Memory B cell (primary cell): Measurements from ENCODE around the gene SLBP.

Experiments used
- ATAC-seq: fragments of 150-1000 bp; cut with Tn5 transposase; 2 replicates; pipeline ENCODE4 v1.10.0; 2021; ENCODE audit warnings: low read depth, mild to moderate bottlenecking, moderate library complexity
- DNase-seq, 2 donors: peaks; one replicate each; pipeline ENCODE4 v3.0.0; 2022; ENCODE audit warnings: low spot score in 2 of 2
- H3K27ac Mint-ChIP-seq: one replicate; pipeline ENCODE4 v1.8.0; 2022; ENCODE audit warnings: mild to moderate bottlenecking, moderate library complexity, mixed read lengths
- H3K27me3 Mint-ChIP-seq: one replicate; pipeline ENCODE4 v1.8.0; 2022; ENCODE audit warnings: mixed read lengths
- H3K36me3 Mint-ChIP-seq: one replicate; pipeline ENCODE4 v1.8.0; 2022; ENCODE audit warnings: mild to moderate bottlenecking, mixed read lengths
- H3K4me1 Mint-ChIP-seq: one replicate; pipeline ENCODE4 v1.8.0; 2022; ENCODE audit warnings: mixed read lengths
- H3K4me3 Mint-ChIP-seq: one replicate; pipeline ENCODE4 v1.8.0; 2022; ENCODE audit warnings: mild to moderate bottlenecking, moderate library complexity, mixed read lengths
- H3K9me3 Mint-ChIP-seq: one replicate; pipeline ENCODE4 v1.8.0; 2022; ENCODE audit warnings: mixed read lengths

The SLBP gene

DNA sequence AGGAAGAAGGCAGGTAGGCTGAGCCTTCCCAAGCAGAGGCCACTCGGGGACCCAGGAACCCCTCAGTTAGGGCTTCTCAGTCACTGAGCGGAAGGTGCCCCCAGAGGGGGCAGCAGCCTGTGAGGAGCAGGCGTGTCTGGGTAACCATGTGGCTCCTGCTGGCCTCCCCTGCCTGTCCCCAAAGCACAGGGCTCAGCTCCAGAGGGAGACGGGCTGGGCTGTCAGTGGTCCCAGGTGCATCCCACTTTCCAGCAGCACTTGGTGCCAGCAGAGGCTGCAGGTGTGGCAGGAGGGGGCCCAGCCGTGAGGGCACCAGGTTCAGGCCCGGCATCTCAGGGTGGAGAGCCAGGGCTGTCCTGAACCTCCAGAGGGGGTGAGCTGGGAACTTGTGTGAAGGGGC lies 31.9 kb upstream of the SLBP start:
- ATAC-seq, result no peak
- Mint-ChIP-seq H3K27me3 (no peaks in the 10 kb centered on the region), H3K27ac (no peak overlapping the region), H3K4me1 (no peaks in the 10 kb centered on the region), H3K9me3 (no peaks in the 10 kb centered on the region), H3K36me3 (peaks cover 9% of the 10 kb centered on the region), H3K4me3 (no peak overlapping the region)
- no peak for DNase-seq

GRCh38 chr4:1743551-1743950 lies 31.4 kb upstream of the SLBP start:
- DNase-seq (no peak), ATAC-seq (no peak)
- H3K4me3 Mint-ChIP-seq, result no peak overlapping the region
- H3K36me3 Mint-ChIP-seq, result peaks cover 13% of the 10 kb centered on the region
- no peaks in the 10 kb centered on the region for H3K27me3 Mint-ChIP-seq
- no peak overlapping the region for H3K27ac Mint-ChIP-seq
- peaks cover 3% of the 10 kb centered on the region for H3K9me3 Mint-ChIP-seq
- no peaks in the 10 kb centered on the region for H3K4me1 Mint-ChIP-seq

DNA sequence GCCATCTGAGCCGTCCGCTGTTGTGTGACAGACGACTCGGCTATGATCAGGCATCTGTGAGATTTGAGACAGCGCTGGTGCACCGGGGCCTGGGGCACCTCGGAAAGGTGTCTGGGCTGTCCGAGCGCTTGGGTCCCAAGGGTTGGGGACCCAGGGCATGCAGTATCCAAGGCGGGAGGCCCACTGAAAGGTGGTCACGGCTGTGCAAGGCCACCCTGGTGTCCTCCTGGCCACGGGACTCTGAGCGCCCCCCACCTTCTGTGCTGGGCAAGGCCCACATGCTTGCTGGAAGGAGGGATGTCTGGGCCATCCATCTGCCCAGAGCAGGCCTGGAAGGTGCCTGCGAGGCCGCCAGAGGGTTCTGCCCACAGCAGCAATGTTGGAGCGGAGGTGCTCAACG lies 29.1 kb upstream of the SLBP start:
- Mint-ChIP-seq H3K36me3 (peaks cover 30% of the 10 kb centered on the region), H3K4me3 (no peak overlapping the region), H3K9me3 (peaks cover 3% of the 10 kb centered on the region), H3K27ac (no peak overlapping the region), H3K27me3 (no peaks in the 10 kb centered on the region), H3K4me1 (no peaks in the 10 kb centered on the region)
- ATAC-seq, result no peak
- DNase-seq, result no peak

GRCh38 chr4:1740021-1740545 lies 28.0 kb upstream of the SLBP start:
- Mint-ChIP-seq H3K4me3 (no peak overlapping the region), H3K9me3 (peaks cover 3% of the 10 kb centered on the region), H3K36me3 (peaks cover 30% of the 10 kb centered on the region), H3K27ac (no peak overlapping the region), H3K4me1 (no peaks in the 10 kb centered on the region), H3K27me3 (no peaks in the 10 kb centered on the region)
- DNase-seq (no peak), ATAC-seq (no peak)

DNA sequence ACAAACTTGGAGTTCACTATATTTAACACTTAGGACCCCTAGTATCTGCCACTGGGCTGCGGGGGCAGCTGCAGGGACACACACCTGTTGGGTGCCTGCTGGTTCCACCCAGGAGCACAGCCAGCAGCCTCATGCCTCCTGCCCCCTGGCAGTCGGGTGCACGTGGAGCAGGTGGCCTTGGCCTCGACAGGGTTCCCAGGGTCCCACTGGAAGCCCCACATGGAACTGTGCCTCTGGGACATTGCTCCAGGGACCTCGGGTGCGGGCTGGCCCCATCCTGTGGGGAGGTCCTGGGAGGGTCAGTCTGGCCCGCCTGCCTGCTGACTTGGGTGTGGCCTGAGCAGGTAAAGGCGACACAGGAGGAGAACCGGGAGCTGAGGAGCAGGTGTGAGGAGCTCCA lies 27.2 kb upstream of the SLBP start:
- ATAC-seq, result no peak
- Mint-ChIP-seq H3K4me3 (no peak overlapping the region), H3K36me3 (peaks cover 29% of the 10 kb centered on the region)

GRCh38 chr4:1738410-1738809 lies 26.3 kb upstream of the SLBP start:
- H3K4me1 Mint-ChIP-seq, result no peaks in the 10 kb centered on the region
- DNase-seq (no peak), ATAC-seq (no peak)
- peaks cover 24% of the 10 kb centered on the region for H3K36me3 Mint-ChIP-seq
- H3K27me3 Mint-ChIP-seq, result no peaks in the 10 kb centered on the region
- H3K9me3 Mint-ChIP-seq, result peaks cover 3% of the 10 kb centered on the region
- no peak overlapping the region for H3K4me3 Mint-ChIP-seq
- H3K27ac Mint-ChIP-seq, result no peak overlapping the region

More for the DNA sequence above, 27.2 kb upstream of the SLBP start:
- no peak for DNase-seq
- Mint-ChIP-seq H3K27ac (no peak overlapping the region), H3K27me3 (no peaks in the 10 kb centered on the region), H3K4me1 (no peaks in the 10 kb centered on the region), H3K9me3 (peaks cover 3% of the 10 kb centered on the region)

DNA sequence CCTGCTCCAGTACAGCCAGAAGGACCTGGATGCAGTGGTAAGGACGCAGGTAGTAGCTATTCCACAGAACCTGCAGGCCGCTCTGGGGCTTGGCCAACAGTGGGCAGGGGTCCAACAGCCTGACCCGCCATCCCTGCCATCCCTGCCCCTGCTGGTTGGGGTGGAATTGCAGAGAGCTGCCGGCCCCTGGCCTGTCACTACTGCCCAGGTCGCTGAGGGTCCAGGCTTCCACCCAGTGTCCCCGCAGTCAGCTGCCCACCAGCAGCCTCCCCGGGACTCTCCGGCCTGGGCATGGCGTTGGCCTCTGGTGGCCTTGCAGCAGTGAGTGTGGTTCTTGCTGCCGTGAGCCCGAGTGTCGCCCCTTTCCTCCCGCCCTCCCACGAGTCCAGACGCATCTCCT lies 25.5 kb upstream of the SLBP start:
- DNase-seq (no peak), ATAC-seq (no peak)
- Mint-ChIP-seq H3K36me3 (peaks cover 23% of the 10 kb centered on the region), H3K9me3 (peaks cover 3% of the 10 kb centered on the region), H3K27ac (no peak overlapping the region), H3K4me1 (no peaks in the 10 kb centered on the region), H3K27me3 (no peaks in the 10 kb centered on the region), H3K4me3 (no peak overlapping the region)

DNA sequence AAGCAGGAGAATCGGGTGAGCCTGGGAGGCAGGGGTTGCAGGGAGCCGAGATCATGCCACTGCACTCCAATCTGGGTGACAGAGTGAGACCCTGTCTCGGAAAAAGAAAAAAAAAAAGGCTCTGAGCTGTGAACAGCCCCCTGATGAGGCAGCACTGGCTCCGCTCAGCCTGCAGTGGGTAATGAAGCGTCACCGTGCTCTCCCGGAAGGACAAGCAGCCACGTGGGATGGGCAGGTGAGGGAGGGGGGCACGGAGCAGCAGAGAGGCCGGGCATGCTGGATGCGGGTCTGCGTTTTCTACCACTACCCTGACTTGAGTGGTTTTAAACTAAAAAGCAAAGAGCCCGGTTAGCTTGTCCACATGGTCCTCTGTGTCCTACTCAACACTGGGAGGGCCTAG lies 24.7 kb upstream of the SLBP start:
- Mint-ChIP-seq H3K4me1 (no peaks in the 10 kb centered on the region), H3K9me3 (peaks cover 3% of the 10 kb centered on the region), H3K4me3 (no peak overlapping the region), H3K27ac (no peak overlapping the region), H3K27me3 (no peaks in the 10 kb centered on the region), H3K36me3 (peaks cover 25% of the 10 kb centered on the region)
- ATAC-seq, result no peak
- no peak for DNase-seq

DNA sequence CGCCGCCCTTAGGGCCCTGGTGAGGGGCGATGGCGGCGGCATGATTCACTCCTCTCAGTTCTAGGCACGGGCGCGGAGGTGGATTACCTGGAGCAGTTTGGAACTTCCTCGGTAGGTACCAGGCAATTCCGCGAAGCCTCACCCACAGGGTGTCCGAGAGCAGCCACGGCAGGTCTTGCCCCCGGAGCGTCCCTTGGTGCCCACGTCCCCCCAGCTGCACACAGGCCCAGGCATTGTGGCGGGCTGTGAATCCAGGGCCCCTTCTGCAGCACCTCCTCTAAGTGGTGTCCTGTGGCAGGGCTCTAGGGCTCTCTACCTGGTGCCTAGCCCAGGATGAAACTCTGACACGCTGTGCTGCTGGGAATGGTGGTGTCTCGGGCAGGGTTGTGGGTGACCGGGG lies 23.1 kb upstream of the SLBP start:
- Mint-ChIP-seq H3K4me3 (no peak overlapping the region), H3K4me1 (no peaks in the 10 kb centered on the region), H3K36me3 (peaks cover 27% of the 10 kb centered on the region), H3K27ac (no peak overlapping the region), H3K9me3 (peaks cover 3% of the 10 kb centered on the region), H3K27me3 (no peaks in the 10 kb centered on the region)
- ATAC-seq (no peak), DNase-seq (no peak)

DNA sequence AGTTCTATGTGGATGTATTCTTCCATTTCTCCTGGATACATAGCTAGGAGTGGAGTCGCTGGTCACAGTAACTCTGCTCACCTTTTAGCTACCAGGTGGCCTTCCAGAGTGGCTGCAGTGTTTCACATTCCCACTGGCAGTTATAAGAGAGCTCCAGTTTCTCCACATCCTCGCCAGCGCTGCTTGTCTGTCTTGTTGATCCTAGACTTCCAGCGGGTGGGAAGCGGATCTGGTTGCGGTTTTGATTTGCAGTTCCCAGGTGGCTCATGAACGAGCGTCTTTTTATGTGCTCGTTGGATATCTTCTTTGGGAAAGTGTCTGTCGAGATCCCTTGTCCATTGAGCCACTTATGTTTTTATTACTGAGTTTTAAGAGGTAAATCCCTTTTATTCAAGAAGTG lies 20.8 kb upstream of the SLBP start:
- no peaks in the 10 kb centered on the region for H3K4me1 Mint-ChIP-seq
- H3K9me3 Mint-ChIP-seq, result no peaks in the 10 kb centered on the region
- no peak overlapping the region for H3K4me3 Mint-ChIP-seq
- ATAC-seq, result no peak
- H3K27me3 Mint-ChIP-seq, result no peaks in the 10 kb centered on the region
- no peak for DNase-seq
- H3K27ac Mint-ChIP-seq, result no peak overlapping the region
- peaks cover 18% of the 10 kb centered on the region for H3K36me3 Mint-ChIP-seq

DNA sequence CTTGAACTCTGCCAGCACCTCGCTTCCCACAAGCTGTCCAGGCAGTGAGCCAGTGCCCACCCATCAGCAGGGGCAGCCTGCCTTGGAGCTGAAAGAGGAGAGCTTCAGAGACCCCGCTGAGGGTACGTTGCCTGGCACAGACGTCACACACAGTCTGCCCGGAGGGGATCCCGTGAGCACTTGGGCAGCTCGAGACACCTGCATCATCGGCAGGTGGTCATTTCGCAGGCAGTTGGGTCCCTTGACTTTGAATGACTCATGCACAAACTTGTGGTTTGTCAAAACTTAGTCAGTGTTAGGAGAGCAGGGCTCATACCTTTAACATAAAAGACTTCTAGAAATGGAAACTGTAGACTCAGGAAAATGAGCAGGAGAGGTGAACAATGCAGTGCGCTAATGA lies 19.1 kb upstream of the SLBP start:
- H3K27ac Mint-ChIP-seq, result no peak overlapping the region

GRCh38 chr4:1730532-1731135 lies 18.5 kb upstream of the SLBP start:
- H3K9me3 Mint-ChIP-seq, result no peaks in the 10 kb centered on the region
- no peaks in the 10 kb centered on the region for H3K27me3 Mint-ChIP-seq
- H3K36me3 Mint-ChIP-seq, result peaks cover 15% of the 10 kb centered on the region
- no peak overlapping the region for H3K27ac Mint-ChIP-seq
- H3K4me1 Mint-ChIP-seq, result peaks cover 10% of the 10 kb centered on the region
- DNase-seq, result no peak
- no peak overlapping the region for H3K4me3 Mint-ChIP-seq
- no peak for ATAC-seq

More for the DNA sequence above, 19.1 kb upstream of the SLBP start:
- ATAC-seq, result no peak
- H3K27me3 Mint-ChIP-seq, result no peaks in the 10 kb centered on the region
- H3K36me3 Mint-ChIP-seq, result peaks cover 15% of the 10 kb centered on the region
- no peak overlapping the region for H3K4me3 Mint-ChIP-seq
- no peak for DNase-seq
- no peaks in the 10 kb centered on the region for H3K9me3 Mint-ChIP-seq
- H3K4me1 Mint-ChIP-seq, result peaks cover 8% of the 10 kb centered on the region

GRCh38 chr4:1728061-1728980 lies 16.2 kb upstream of the SLBP start:
- no peak for ATAC-seq
- Mint-ChIP-seq H3K4me1 (peaks cover 18% of the 10 kb centered on the region), H3K27ac (no peak overlapping the region), H3K27me3 (no peaks in the 10 kb centered on the region), H3K4me3 (no peak overlapping the region), H3K9me3 (no peaks in the 10 kb centered on the region), H3K36me3 (peaks cover 15% of the 10 kb centered on the region)
- no peak for DNase-seq

DNA sequence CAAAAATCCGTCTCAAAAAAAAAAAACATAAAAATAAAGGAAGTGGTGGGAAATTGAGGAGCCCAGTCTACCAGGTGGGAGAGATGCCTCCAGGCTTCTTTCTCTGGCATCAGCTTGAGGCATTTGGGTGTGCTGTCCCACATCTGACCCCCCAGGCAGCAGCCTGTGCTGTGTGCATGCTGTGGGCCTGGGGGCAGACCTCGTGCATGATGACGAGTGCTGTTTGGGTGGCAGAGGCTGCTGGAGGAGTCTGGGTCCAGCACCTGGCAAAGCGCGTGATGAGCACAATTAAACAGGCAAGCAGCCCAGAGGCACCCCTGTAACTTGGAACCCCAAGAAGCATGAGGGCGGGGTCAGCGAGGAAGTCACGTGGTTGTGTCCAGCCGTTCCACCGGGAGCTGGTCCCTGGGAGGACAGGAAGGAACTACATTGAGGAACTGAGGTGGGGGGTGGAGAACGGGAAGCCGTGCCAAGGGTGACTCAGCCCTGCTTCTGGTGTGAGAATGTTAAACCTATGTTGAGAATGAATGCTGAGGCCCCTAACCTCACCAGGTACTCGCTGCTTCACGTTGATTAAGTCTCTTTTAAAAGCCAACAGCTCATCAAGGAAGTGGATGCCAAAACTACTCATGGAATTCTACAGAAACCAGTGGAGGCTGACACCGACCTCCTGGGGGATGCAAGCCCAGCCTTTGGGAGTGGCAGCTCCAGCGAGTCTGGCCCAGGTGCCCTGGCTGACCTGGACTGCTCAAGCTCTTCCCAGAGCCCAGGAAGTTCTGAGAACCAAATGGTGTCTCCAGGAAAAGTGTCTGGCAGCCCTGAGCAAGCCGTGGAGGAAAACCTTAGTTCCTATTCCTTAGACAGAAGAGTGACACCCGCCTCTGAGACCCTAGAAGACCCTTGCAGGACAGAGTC lies 15.3 kb upstream of the SLBP start:
- Mint-ChIP-seq H3K9me3 (no peaks in the 10 kb centered on the region), H3K36me3 (peaks cover 15% of the 10 kb centered on the region), H3K4me1 (peaks cover 27% of the 10 kb centered on the region), H3K27ac (no peak overlapping the region), H3K4me3 (no peak overlapping the region), H3K27me3 (no peaks in the 10 kb centered on the region)
- DNase-seq (no peak), ATAC-seq (no peak)
